ENCODE data around the gene P4HA2.

DNA sequence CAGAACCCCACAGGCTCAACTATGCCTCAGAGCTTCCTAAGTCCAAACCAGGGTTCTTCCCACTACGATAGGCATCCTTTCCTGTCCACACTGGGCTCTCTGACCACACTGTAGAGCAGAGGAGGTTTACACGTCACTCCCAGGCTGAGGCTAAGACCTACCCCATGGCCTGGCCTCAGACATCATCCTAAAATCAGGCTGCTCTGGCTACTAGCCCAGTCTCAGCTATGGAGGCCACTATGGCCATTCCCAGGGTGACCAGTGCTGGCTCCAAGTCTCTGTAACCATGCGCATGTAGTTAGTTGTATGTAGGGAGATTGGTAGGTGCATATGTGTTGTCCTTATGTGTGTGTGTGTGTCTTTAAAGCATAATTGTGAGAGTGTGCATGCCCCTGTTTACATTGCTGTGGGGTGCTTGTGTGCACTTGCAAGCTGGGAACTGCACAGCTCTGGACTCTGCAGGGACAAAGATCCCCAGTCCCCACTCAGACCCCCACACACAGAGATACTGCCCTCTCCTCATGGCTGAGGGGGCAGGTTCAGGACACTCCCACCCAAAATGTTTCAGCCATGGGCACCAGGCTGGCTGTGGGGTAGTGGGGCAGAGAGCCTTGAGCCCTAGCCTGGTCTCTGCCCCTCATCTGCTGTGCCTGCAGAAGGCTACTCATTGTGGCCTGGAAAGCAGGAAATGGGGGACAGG is 42.1 kb upstream of the P4HA2 start:
- no peak for TF ChIP-seq CTCF (IDR thresholded peaks at IDR 0.05)
- no peak for TF ChIP-seq POLR2A (IDR thresholded peaks at IDR 0.05)
